Stomach (tissue), 4 donors: ENCODE measurements around the gene PCP4.

Experiments
- CTCF ChIP-seq, 7 experiments: fragments of 450-650 bp in 4 of 7; fragments of 200-600 bp in 3 of 7; sonication (generic) in 3 of 7; IDR thresholded peaks; one replicate each; pipeline ENCODE4 v1.5.1; 2016 to 2019; ENCODE audit warnings: antibody characterized with exemption in 7 of 7, control low read depth in 2 of 7, mild to moderate bottlenecking in 1 of 7
- EP300 ChIP-seq: sonication (generic); formaldehyde crosslinking; IDR thresholded peaks from one replicate; pipeline ENCODE4 v1.6.1; 2017; ENCODE audit warnings: antibody characterized with exemption
- POLR2A ChIP-seq, 4 donors: fragments of 450-650 bp; IDR thresholded peaks; one replicate each; pipeline ENCODE4 v1.6.1; 2016; ENCODE audit warnings: antibody characterized with exemption in 4 of 4, control low read depth in 2 of 4, mild to moderate bottlenecking in 1 of 4, moderate library complexity in 1 of 4
- POLR2AphosphoS5 ChIP-seq, 3 donors: sonication (generic); formaldehyde crosslinking; IDR thresholded peaks; one replicate each; pipeline ENCODE4 v1.6.1; 2016; ENCODE audit warnings: antibody characterized with exemption in 3 of 3

- TF ChIP-seq EP300, result no peak
- TF ChIP-seq CTCF (IDR thresholded peaks at IDR 0.05), result no peak
- TF ChIP-seq POLR2A (IDR thresholded peaks at IDR 0.05), result no peak
- no peak for TF ChIP-seq POLR2AphosphoS5 (IDR thresholded peaks at IDR 0.05)
These were observed 14.4 kb downstream of the PCP4 start for GRCh38 chr21:39881661-39882060.
